Sigmoid colon (tissue), 7 donors: Measurements from ENCODE around the gene SIDT1. TPM values are rescaled to one million over a fixed set of nuclear protein-coding genes. Genes with fewer than 3 reads are reported as not detected.

Experiments used
- DNase-seq: peaks from one replicate; pipeline ENCODE4 v3.0.0-alpha.2; 2019
- H3K27ac ChIP-seq, 4 donors: fragments of 200-600 bp; sonication (generic); one replicate each; pipeline ENCODE4 v1.5.1; 2016 to 2019; ENCODE audit warnings: mild to moderate bottlenecking in 1 of 4
- H3K27me3 ChIP-seq, 3 donors: fragments of 200-600 bp; sonication (generic); one replicate each; pipeline ENCODE4 v1.5.1; 2019; ENCODE audit warnings: mild to moderate bottlenecking in 1 of 3
- H3K36me3 ChIP-seq, 4 donors: fragments of 200-600 bp; sonication (generic); one replicate each; pipeline ENCODE4 v1.5.1; 2016 to 2019
- H3K4me1 ChIP-seq, 4 donors: fragments of 200-600 bp; sonication (generic); one replicate each; pipeline ENCODE4 v1.5.1; 2017 to 2019
- H3K4me3 ChIP-seq, 4 donors: fragments of 200-600 bp; sonication (generic); one replicate each; pipeline ENCODE4 v1.5.1; 2017 to 2019; ENCODE audit warnings: mild to moderate bottlenecking in 2 of 4, moderate library complexity in 1 of 4
- H3K9me3 ChIP-seq, 4 donors: fragments of 200-600 bp in 3 of 4; sonication (generic) in 3 of 4; one replicate each; pipeline versions ENCODE4 v1.5.1 to v1.6.1; 2013 to 2019
- CTCF ChIP-seq, 4 experiments: fragments of 450-650 bp in 3 of 4; fragments of 200-600 bp in 1 of 4; IDR thresholded peaks; one replicate each; pipeline ENCODE4 v1.5.1; 2016 to 2019; ENCODE audit warnings: antibody characterized with exemption in 4 of 4, mild to moderate bottlenecking in 3 of 4, moderate library complexity in 2 of 4
- EP300 ChIP-seq, 4 donors: sonication (generic); formaldehyde crosslinking; IDR thresholded peaks; one replicate each; pipeline ENCODE4 v1.6.1; 2017; ENCODE audit warnings: antibody characterized with exemption in 4 of 4
- POLR2A ChIP-seq, 2 donors: fragments of 450-650 bp; IDR thresholded peaks; one replicate each; pipeline ENCODE4 v1.6.1; 2016; ENCODE audit warnings: antibody characterized with exemption in 2 of 2, mild to moderate bottlenecking in 2 of 2, moderate library complexity in 2 of 2
- POLR2AphosphoS5 ChIP-seq, 4 donors: sonication (generic); formaldehyde crosslinking; IDR thresholded peaks; one replicate each; pipeline ENCODE4 v1.6.1; 2017; ENCODE audit warnings: antibody characterized with exemption in 4 of 4
- WGBS, 2 donors: extraction: QIAGEN DNeasy Blood & Tissue Kit; methylation state at CpG; one replicate each; pipeline ENCODE4 v1.1.7; 2013; 5-methylcytosine and 5-hydroxymethylcytosine counted together
- intact Hi-C: fragments of 100-400 bp; cut with DNase I; formaldehyde crosslinking; loops from one replicate; pipeline ENCODE4 v1.15.1; 2023
- polyA plus RNA-seq, 3 donors: library from polyadenylated mRNA; stranded (reverse); fragments of 200-250 nt; gene quantifications; one replicate each; pipeline ENCODE4 v1.2.3, GENCODE V29; 2013
- total RNA-seq, 4 donors: library from RNA; depleted of rRNA; stranded (reverse); fragments of >200 nt; gene quantifications; one replicate each; pipeline ENCODE4 v1.1.0, GENCODE V29; 2016
- donor health status: healthy with polysubstance abuse.
- donor health status: Bipolar disorder and iron deficiency.
- donor health status: healthy.

Gene SIDT1
- total and polyA plus RNA-seq, 7 donors: 0.49 to 16.7 (median 1.4) TPM

GRCh38 chr3:113601240-113601639 lies 68.9 kb downstream of the SIDT1 start:
- no peak overlapping the region for H3K4me3 ChIP-seq
- no peaks in the 10 kb centered on the region for H3K9me3 ChIP-seq
- H3K27me3 ChIP-seq: no peaks in the 10 kb centered on the region
- intact Hi-C loops: no loop called here
- H3K27ac ChIP-seq: no peak overlapping the region
- 94 to 96% methylated on average over 2 of the region's 2 CpGs for WGBS, 2 donors
- no peaks in the 10 kb centered on the region for H3K4me1 ChIP-seq
- no peak for TF ChIP-seq POLR2A (IDR thresholded peaks at IDR 0.05)
- no peak for TF ChIP-seq EP300 (IDR thresholded peaks at IDR 0.05)
- TF ChIP-seq POLR2AphosphoS5 (IDR thresholded peaks at IDR 0.05): no peak
- TF ChIP-seq CTCF (IDR thresholded peaks at IDR 0.05): no peak
- no peak for DNase-seq
- no peaks in the 10 kb centered on the region for H3K36me3 ChIP-seq

- Histone ChIP-seq H3K4me3 (no peak overlapping the region), H3K27ac (no peak overlapping the region), H3K27me3 (no peaks in the 10 kb centered on the region), H3K9me3 (no peaks in the 10 kb centered on the region), H3K4me1 (no peaks in the 10 kb centered on the region), H3K36me3 (no peaks in the 10 kb centered on the region)
- 92 to 94% methylated on average over 2 of the region's 2 CpGs for WGBS, 2 donors
- intact Hi-C loops: no loop called here
- TF ChIP-seq POLR2A (IDR thresholded peaks at IDR 0.05): no peak
- TF ChIP-seq POLR2AphosphoS5 (IDR thresholded peaks at IDR 0.05): no peak
- TF ChIP-seq CTCF (IDR thresholded peaks at IDR 0.05): no peak
- TF ChIP-seq EP300 (IDR thresholded peaks at IDR 0.05): no peak
- no peak for DNase-seq
Observed at GRCh38 chr3:113602256-113602655, 69.9 kb downstream of the SIDT1 start.

GRCh38 chr3:113602836-113603235 lies 70.5 kb downstream of the SIDT1 start:
- WGBS, 2 donors: 95 to 96% methylated on average over 11 of the region's 11 CpGs
- no peaks in the 10 kb centered on the region for H3K9me3 ChIP-seq
- H3K27me3 ChIP-seq: no peaks in the 10 kb centered on the region
- no peak overlapping the region for H3K4me3 ChIP-seq
- intact Hi-C loops: no loop called here
- TF ChIP-seq CTCF (IDR thresholded peaks at IDR 0.05) (no peak), EP300 (IDR thresholded peaks at IDR 0.05) (no peak), POLR2A (IDR thresholded peaks at IDR 0.05) (no peak), POLR2AphosphoS5 (IDR thresholded peaks at IDR 0.05) (no peak)
- DNase-seq: no peak
- H3K4me1 ChIP-seq: no peaks in the 10 kb centered on the region
- H3K36me3 ChIP-seq: no peaks in the 10 kb centered on the region
- H3K27ac ChIP-seq: no peak overlapping the region

- TF ChIP-seq CTCF (IDR thresholded peaks at IDR 0.05) (no peak), POLR2A (IDR thresholded peaks at IDR 0.05) (no peak), EP300 (IDR thresholded peaks at IDR 0.05) (no peak), POLR2AphosphoS5 (IDR thresholded peaks at IDR 0.05) (no peak)
- Histone ChIP-seq H3K27ac (no peak overlapping the region), H3K36me3 (no peaks in the 10 kb centered on the region), H3K9me3 (no peaks in the 10 kb centered on the region), H3K4me1 (no peaks in the 10 kb centered on the region), H3K27me3 (no peaks in the 10 kb centered on the region), H3K4me3 (no peak overlapping the region)
- DNase-seq: no peak
- 38 to 75% methylated on average over 8 of the region's 8 CpGs for WGBS, 2 donors
- intact Hi-C loops: no loop called here
Observed at GRCh38 chr3:113606539-113607218, 74.3 kb downstream of the SIDT1 start.

- Histone ChIP-seq H3K27ac (no peak overlapping the region), H3K36me3 (no peaks in the 10 kb centered on the region), H3K27me3 (no peaks in the 10 kb centered on the region), H3K4me3 (no peak overlapping the region), H3K9me3 (no peaks in the 10 kb centered on the region), H3K4me1 (no peaks in the 10 kb centered on the region)
- TF ChIP-seq CTCF (IDR thresholded peaks at IDR 0.05): no peak
- no peak for TF ChIP-seq POLR2AphosphoS5 (IDR thresholded peaks at IDR 0.05)
- TF ChIP-seq EP300 (IDR thresholded peaks at IDR 0.05): no peak
- TF ChIP-seq POLR2A (IDR thresholded peaks at IDR 0.05): no peak
- intact Hi-C loops: no loop called here
- 65 to 91% methylated on average over 5 of the region's 5 CpGs for WGBS, 2 donors
- DNase-seq: no peak
Observed at GRCh38 chr3:113607219-113607596, 74.9 kb downstream of the SIDT1 start.
